Activated CD4-positive, alpha-beta memory T cell treated with anti-CD3 and anti-CD28 coated beads for 36 hours (primary cell): ENCODE measurements around the gene SSR2. TPM values are rescaled to one million over a fixed set of nuclear protein-coding genes. Genes with fewer than 3 reads are reported as not detected.
"Not testable (repeated sequence)": the region's sequence is repeated elsewhere in the genome, so short reads cannot be mapped to it uniquely, and the experiment has no call there.

Experiments used
- CTCF ChIA-PET: fragments of 350-600 bp; sonication (Branson Sonifier 250); formaldehyde crosslinking; loops from one replicate; lab custom pipeline; 2021; ENCODE audit warnings: antibody characterized with exemption, inconsistent platforms; lab: Charles Lee
- POLR2A ChIA-PET: fragments of 350-600 bp; sonication (Branson Sonifier 250); formaldehyde crosslinking; loops from one replicate; lab custom pipeline; 2021; ENCODE audit warnings: antibody characterized with exemption; lab: Charles Lee
- DNase-seq: peaks from one replicate; pipeline ENCODE4 v3.0.0-alpha.2; 2020
- H3K27ac Mint-ChIP-seq: one replicate; pipeline ENCODE4 v1.8.0; 2021; ENCODE audit warnings: mixed read lengths
- H3K27me3 Mint-ChIP-seq: one replicate; pipeline ENCODE4 v1.8.0; 2021; ENCODE audit warnings: mixed read lengths
- H3K36me3 Mint-ChIP-seq: one replicate; pipeline ENCODE4 v1.8.0; 2021; ENCODE audit warnings: mixed read lengths
- H3K4me1 Mint-ChIP-seq: one replicate; pipeline ENCODE4 v1.8.0; 2021; ENCODE audit warnings: low read depth, mixed read lengths
- H3K4me3 Mint-ChIP-seq: one replicate; pipeline ENCODE4 v1.8.0; 2021; ENCODE audit warnings: mild to moderate bottlenecking, mixed read lengths
- H3K9me3 Mint-ChIP-seq: one replicate; pipeline ENCODE4 v1.8.0; 2021; ENCODE audit warnings: mixed read lengths
- intact Hi-C: fragments of 100-400 bp; cut with micrococcal nuclease; formaldehyde crosslinking; loops from one replicate; pipeline ENCODE4 v1.15.1; 2023
- total RNA-seq, 2 experiments: library from RNA; stranded (reverse); gene quantifications; one replicate each; pipeline ENCODE4 v1.2.3, GENCODE V29; 2021

Gene SSR2
- total RNA-seq, 2 experiments from 2014 or later = 171 to 175 TPM

DNA sequence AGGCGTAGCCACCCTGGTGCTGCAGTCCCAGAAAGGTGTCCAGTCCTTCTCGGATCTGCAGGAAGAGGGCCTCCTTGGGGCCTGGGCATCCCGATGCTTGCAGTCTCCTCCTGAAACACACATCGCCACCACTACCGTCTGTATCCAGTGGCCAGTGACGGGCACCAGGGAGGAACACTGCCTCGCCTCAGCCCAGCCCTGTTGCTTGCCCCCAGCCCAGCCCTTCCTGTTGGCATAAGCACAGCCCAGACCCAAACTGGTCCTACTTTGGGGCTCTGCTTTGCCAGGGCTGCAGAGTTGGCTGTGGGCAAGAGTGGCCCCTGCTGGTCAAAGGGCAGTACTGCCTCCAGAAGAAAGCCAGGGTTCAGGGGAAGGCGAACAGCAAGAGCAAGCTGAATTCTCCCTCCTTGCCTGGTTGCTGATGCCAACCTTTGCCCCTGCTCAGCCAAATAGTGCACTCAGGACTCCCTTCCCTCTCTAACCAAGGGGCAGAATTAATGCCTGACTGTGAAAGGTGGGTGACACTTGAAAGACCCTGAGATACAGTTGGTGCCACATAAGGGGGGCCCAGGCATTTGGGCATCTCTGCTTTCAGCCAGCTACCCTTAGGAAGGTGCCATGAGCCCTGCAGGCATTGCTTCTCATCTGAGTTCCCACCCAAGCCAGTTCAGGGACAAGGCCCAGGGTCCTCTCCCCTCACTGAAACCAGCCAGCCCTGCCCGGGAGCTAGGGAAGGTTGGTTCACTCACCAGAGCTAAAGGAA is 31.3 kb downstream of the SSR2 start:
- peaks cover 6% of the 10 kb centered on the region for H3K4me1 Mint-ChIP-seq
- H3K27me3 Mint-ChIP-seq = no peaks in the 10 kb centered on the region
- no peak overlapping the region for H3K27ac Mint-ChIP-seq
- no peaks in the 10 kb centered on the region for H3K36me3 Mint-ChIP-seq
- intact Hi-C loops = loop anchor here (1.0 to 2.0 kb wide), 3 partner anchors 9 to 51 kb away; no protein-coding TSS in a partner anchor
- ChIA-PET CTCF (interaction anchor here (0.6 to 5.4 kb wide), 34 partner anchors 11 to 243 kb away, joined by 3 to 92 read pairs (median 5); partner anchors contain the start of genes ARHGEF2, GON4L, KHDC4 and RXFP4), POLR2A (interaction anchor here (0.7 to 2.6 kb wide), 4 partner anchors 9 to 55 kb away, joined by 3 to 9 read pairs (median 3); partner anchors contain the start of gene KHDC4)
- no peaks in the 10 kb centered on the region for H3K9me3 Mint-ChIP-seq
- peak; percentile 88 for DNase-seq
- no peak overlapping the region for H3K4me3 Mint-ChIP-seq

DNA sequence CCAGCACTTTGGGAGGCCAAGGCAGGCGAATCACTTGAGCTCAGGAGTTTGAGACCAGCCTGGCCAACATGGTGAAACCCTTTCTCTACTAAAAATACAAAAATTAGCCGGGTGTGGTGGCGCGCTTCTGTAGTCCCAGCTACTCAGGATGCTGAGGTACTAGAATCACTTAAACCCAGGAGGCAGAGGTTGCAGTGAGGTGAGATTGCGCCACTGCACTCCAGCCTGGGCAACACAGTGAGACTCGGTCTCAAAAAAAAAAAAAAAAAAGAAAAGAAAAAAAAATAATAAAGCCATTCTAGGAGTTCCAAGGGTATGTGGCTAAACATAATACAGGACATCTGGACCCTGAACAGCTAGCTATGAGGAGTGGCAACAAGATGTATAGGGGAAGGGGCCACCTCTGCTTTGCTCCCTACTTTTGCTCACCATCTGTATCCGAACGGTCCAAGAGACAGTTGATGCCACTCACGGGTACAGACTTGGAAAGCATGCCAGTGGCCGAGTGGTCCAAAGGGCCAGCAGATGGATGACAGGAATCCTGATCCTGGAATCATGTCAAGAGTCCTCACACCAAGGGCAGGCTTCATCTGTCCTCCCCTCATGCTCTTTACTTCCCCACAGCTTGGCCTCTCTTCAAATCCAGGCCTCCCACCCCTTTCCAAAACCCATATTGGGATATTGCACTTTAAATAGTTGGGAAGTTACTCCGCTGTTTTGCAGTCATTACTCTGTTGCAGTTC is 35.7 kb downstream of the SSR2 start:
- ChIA-PET CTCF (interaction anchor here (1.3 to 9.3 kb wide), 4 partner anchors 18 to 53 kb away, joined by 3 to 77 read pairs (median 20); partner anchors contain the start of gene KHDC4), POLR2A (interaction anchor here (1.0 kb wide), 1 partner anchor 9 kb away, joined by 3 read pairs; no protein-coding TSS in a partner anchor)
- H3K9me3 Mint-ChIP-seq, DNase-seq, H3K27me3 Mint-ChIP-seq, H3K4me3 Mint-ChIP-seq, H3K27ac Mint-ChIP-seq, H3K36me3 Mint-ChIP-seq, intact Hi-C loops: not testable (repeated sequence)
- H3K4me1 Mint-ChIP-seq = peaks cover 36% of the 10 kb centered on the region

DNA sequence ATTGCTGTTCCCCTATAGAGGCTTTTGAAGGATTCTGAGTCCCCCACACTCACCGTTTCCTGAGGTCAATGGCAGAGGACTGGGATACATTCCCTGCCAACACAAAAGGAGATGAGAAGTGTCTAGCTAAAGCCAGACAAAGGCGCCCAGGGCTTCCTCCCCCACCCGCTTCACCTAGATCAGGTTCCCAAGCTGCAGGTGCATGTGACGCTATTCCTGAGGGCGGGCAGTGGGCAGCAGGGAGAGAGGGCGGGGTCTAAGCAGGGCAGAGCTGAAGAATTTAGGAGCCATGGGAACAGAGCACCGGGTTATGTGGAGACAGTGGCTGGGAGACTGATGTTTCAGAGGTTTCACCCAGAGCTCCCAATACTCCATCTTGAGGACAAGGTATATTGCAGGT is 36.4 kb downstream of the SSR2 start:
- Mint-ChIP-seq H3K9me3 (no peaks in the 10 kb centered on the region), H3K27me3 (no peaks in the 10 kb centered on the region), H3K27ac (no peak overlapping the region), H3K4me1 (peaks cover 40% of the 10 kb centered on the region), H3K4me3 (no peak overlapping the region), H3K36me3 (no peaks in the 10 kb centered on the region)
- ChIA-PET POLR2A (interaction anchor here (1.0 kb wide), 1 partner anchor 8 kb away, joined by 3 read pairs; no protein-coding TSS in a partner anchor), CTCF (interaction anchor here (1.5 to 9.3 kb wide), 4 partner anchors 17 to 52 kb away, joined by 5 to 77 read pairs (median 20); partner anchors contain the start of gene KHDC4)
- intact Hi-C loops = no loop called here
- DNase-seq = no peak

DNA sequence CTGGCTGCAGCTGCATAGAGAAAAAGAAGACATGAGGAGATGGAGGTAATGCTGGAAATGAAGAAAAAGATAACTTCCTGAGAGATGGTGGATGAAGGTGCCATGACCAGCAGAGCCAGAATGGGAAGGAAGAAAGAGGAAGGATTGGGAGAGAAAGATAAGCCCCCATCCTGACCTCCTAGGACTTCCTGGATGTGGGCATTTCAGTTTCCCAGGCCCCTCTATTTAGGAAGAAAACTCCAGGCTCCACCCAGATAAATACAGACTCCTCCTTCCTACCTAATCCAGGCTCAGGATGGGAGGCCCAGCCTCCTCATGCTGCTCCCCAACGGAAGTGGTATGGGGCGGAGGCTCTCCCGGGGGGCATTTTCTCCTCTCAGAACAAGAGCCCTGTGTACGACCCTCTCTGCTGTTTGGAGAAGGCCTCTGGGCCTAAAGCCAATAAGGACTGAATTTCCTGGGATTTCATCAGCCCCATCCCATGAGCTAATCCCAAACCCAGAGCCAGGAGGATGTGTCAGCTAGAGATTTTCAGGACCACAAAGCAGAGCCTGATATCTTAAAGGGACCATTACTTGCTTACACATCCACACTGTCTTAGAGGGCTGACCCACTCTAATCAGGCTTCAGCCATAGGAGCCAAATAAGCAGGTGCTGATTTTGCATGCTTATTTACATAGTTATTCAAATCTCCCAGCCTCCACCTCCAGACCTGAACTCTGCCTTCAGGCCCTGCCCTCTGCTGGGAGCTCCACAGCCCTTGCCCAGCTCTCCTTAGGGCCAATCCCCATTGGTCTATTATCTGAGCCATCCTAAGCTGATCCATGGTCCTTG is 37.3 kb downstream of the SSR2 start:
- H3K27me3 Mint-ChIP-seq = no peaks in the 10 kb centered on the region
- no peaks in the 10 kb centered on the region for H3K9me3 Mint-ChIP-seq
- no peak overlapping the region for H3K27ac Mint-ChIP-seq
- H3K4me1 Mint-ChIP-seq = peaks cover 38% of the 10 kb centered on the region
- H3K36me3 Mint-ChIP-seq = no peaks in the 10 kb centered on the region
- POLR2A ChIA-PET = interaction anchor here (1.0 to 2.5 kb wide), 2 partner anchors 7 to 49 kb away, joined by 3 to 9 read pairs; partner anchors contain the start of gene KHDC4
- no peak overlapping the region for H3K4me3 Mint-ChIP-seq
- DNase-seq = no peak
- CTCF ChIA-PET = interaction anchor here (0.6 to 9.3 kb wide), 5 partner anchors 16 to 51 kb away, joined by 3 to 77 read pairs (median 5); partner anchors contain the start of gene KHDC4
- intact Hi-C loops = no loop called here

DNA sequence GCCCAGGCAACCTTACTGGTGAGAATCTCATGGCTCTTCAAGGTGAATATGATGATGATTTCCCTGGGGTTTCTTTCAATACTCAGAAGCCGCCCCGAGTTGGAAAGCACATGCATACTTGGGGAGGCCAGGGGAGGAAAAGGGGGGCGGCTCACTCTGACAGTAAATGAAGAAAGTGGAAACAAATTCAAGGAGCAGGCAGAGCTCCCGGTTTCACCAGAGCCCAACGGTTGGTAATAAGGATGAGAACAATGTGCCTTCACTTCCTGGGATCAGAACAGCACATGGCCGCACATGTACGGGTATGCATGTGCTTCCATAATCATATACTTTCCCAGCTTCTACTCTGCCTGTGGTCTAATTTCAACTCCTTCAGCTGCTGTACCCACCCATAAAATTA is 38.6 kb downstream of the SSR2 start:
- Mint-ChIP-seq H3K4me3 (peak overlapping the region; percentile 96), H3K27ac (peak overlapping the region; percentile 96), H3K27me3 (no peaks in the 10 kb centered on the region), H3K4me1 (peaks cover 38% of the 10 kb centered on the region), H3K9me3 (no peaks in the 10 kb centered on the region), H3K36me3 (peaks cover 10% of the 10 kb centered on the region)
- intact Hi-C loops = no loop called here
- ChIA-PET POLR2A (interaction anchor here (1.1 to 2.5 kb wide), 2 partner anchors 36 to 48 kb away, joined by 3 to 9 read pairs; partner anchors contain the start of gene KHDC4), CTCF (interaction anchor here (0.9 to 9.3 kb wide), 4 partner anchors 15 to 50 kb away, joined by 3 to 77 read pairs (median 20); partner anchors contain the start of gene KHDC4)
- no peak for DNase-seq

DNA sequence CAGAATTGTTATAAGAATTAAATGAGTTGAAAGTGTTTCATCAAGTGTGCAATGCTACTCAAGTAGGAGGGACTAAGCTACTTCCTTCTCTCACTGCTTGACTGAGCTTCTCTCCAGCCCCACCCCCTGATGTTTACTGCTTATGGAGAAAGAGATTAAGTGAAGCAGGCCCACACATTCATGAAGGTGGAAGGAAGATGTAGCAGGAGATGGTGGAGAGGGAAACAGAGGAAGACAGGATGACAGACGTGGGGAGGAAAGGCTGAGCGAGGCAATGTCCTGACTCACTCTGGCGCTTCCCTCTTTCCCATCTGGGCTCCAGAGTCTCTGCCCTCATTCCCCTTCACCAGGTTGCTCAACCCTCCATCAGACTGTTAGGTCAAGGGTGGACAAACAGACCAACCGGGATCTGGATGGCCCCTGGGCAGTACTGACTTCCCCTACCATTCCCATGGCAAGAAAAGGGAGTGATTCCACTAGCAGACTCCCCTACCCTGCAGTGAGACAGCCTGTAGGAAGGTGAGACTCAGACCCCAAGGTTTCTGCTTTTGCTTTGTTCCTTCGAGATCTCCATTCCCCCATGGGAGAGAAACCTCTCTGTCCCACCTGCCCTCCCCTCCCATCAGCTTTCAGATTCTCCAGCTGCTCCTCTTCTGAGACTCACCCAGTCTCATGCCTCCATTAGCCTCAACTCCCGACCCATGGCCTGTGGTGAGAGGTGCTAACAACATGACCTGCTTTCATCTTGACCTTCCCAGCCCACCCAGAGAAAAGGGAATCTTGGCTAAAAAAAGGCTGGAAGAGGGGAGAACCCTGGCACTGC is 39.3 kb downstream of the SSR2 start:
- ChIA-PET POLR2A (interaction anchor here (1.1 to 2.5 kb wide), 3 partner anchors 8 to 47 kb away, joined by 3 to 9 read pairs (median 3); partner anchors contain the start of gene KHDC4), CTCF (interaction anchor here (1.0 to 9.3 kb wide), 6 partner anchors 9 to 85 kb away, joined by 4 to 77 read pairs (median 33); partner anchors contain the start of gene KHDC4)
- Mint-ChIP-seq H3K27me3 (no peaks in the 10 kb centered on the region), H3K4me1 (peaks cover 38% of the 10 kb centered on the region), H3K36me3 (peaks cover 15% of the 10 kb centered on the region), H3K27ac (peak overlapping the region; percentile 96), H3K9me3 (no peaks in the 10 kb centered on the region), H3K4me3 (peak overlapping the region; percentile 96)
- peak; percentile 49 for DNase-seq
- intact Hi-C loops = no loop called here

DNA sequence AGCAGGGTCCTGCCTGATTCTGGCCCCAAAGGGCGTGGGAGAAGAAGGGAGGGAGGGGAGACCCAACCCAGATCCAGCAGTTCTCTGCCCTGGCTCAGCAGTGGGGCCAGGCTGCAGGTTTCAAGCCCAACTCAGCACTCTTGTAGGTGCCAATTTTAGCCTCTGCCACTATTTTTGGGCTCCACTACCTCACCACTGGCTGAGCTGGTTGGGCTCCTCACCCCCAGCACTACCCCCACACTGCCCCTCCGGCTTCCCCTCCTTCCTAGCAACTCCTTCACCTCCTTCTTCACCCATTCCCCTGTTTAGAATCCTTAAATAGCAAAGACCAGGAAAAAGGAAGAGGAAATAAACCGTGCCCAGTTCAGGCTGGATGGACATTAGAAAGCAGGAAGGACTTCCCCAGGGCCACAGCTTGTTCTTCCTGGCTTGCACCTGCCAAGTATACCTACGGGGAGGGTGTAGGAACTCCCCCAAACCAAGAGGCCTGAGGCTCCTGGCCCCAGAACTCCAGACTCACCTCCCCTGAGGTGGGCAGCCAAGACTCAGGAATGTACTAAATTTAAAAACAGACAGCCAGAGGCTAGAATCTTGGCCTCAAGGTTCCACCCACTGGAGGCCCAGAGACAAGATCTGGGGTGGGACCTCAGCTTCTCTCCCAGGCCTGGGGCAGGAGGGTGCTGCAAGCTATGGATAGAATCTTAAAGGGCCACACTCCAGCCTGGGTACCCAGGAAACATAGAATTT is 41.0 kb downstream of the SSR2 start:
- no peaks in the 10 kb centered on the region for H3K9me3 Mint-ChIP-seq
- H3K4me1 Mint-ChIP-seq = peaks cover 54% of the 10 kb centered on the region
- ChIA-PET CTCF (interaction anchor here (0.7 to 9.3 kb wide), 6 partner anchors 11 to 64 kb away, joined by 3 to 77 read pairs (median 20); partner anchors contain the start of gene KHDC4), POLR2A (interaction anchor here (1.0 to 5.1 kb wide), 5 partner anchors 10 to 46 kb away, joined by 3 to 44 read pairs (median 24); partner anchors contain the start of gene KHDC4)
- H3K27ac Mint-ChIP-seq = peak overlapping the region; percentile 96
- peak overlapping the region; percentile 96 for H3K4me3 Mint-ChIP-seq
- intact Hi-C loops = loop anchor here (1.0 kb wide), 1 partner anchor 10 kb away; no protein-coding TSS in a partner anchor
- H3K27me3 Mint-ChIP-seq = no peaks in the 10 kb centered on the region
- peaks cover 22% of the 10 kb centered on the region for H3K36me3 Mint-ChIP-seq
- no peak for DNase-seq

DNA sequence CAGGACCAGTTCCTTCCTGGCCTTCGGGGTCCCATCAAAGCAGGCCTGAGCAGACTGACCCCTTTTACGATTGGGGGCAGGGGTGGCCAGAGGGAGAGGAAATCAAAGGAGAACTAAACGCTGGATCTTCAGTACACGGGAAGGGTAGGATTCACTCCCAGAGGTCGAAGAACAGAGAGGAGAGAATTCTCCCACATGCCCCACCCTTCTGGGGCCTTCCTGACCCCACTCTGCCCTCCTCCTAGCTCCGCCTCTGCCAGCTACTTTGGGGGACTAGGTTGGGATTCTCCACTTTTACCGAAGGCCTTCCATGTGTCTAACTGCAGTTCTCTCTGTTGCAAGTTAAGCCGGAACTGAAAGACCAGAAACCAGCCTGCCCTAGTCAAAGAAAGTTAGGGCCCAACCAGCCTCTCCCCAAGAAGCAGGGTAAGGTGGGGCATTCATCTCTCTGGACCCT is 41.8 kb downstream of the SSR2 start:
- Mint-ChIP-seq H3K36me3 (peaks cover 29% of the 10 kb centered on the region), H3K4me3 (peak overlapping the region; percentile 96), H3K27me3 (no peaks in the 10 kb centered on the region), H3K4me1 (peaks cover 62% of the 10 kb centered on the region), H3K9me3 (no peaks in the 10 kb centered on the region), H3K27ac (peak overlapping the region; percentile 96)
- POLR2A ChIA-PET = interaction anchor here (1.0 to 5.1 kb wide), 7 partner anchors 10 to 85 kb away, joined by 3 to 44 read pairs (median 24); partner anchors contain the start of gene KHDC4
- CTCF ChIA-PET = interaction anchor here (1.4 to 9.3 kb wide), 7 partner anchors 11 to 87 kb away, joined by 5 to 77 read pairs (median 29); partner anchors contain the start of gene KHDC4
- intact Hi-C loops = loop anchor here (1.0 kb wide), 1 partner anchor 9 kb away; no protein-coding TSS in a partner anchor
- peak; percentile 35 for DNase-seq

DNA sequence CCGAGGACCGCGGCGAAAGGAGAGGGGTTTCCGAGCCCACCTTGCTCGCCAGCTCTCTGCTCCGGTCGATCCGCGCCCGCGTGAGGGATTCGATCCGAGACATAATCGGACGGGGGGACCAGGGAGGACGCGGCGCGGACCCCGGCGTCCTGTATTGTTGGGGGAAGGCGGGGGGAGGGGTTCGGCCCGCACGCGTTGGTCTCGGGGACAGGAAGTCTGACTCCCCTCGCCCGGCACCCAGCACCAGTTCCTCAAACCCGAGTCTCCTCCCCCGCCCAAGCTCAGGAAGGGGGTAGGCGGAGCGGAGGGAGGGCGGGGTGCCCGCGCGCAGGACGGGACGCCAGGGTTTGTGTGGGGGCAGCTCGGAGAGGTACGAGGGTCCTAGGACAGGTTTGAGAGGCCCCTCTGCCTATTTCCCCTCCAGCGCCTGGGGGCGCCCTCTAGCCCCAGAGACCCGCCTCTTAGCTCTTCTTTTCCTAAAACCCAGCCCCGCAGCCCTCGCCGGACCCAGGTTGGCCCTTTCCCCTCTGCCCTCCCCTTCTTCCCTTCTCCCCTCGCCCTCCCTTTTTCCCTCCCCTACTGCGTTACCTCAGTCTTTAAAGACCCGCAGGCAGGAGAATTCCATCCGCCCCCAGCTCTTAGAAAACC is 42.3 kb downstream of the SSR2 start, which contains the start of gene ARHGEF2:
Gene ARHGEF2, minus strand, starts transcription at position 223 of the 648 bp plus-strand sequence. Its CDS starts 120 bp downstream, at position 103.
- Mint-ChIP-seq H3K36me3 (peaks cover 29% of the 10 kb centered on the region), H3K4me1 (peaks cover 66% of the 10 kb centered on the region), H3K27ac (peak within 1 kb of the TSS; percentile 96), H3K9me3 (no peaks in the 10 kb centered on the region), H3K4me3 (peak within 1 kb of the TSS; percentile 96), H3K27me3 (no peaks in the 10 kb centered on the region)
- intact Hi-C loops = loop anchor here (1.0 kb wide), 1 partner anchor 8 kb away; no protein-coding TSS in a partner anchor
- peak; percentile 88 for DNase-seq
- CTCF ChIA-PET = interaction anchor here (1.4 to 9.3 kb wide), 7 partner anchors 10 to 88 kb away, joined by 5 to 77 read pairs (median 29); partner anchors contain the start of gene KHDC4
- POLR2A ChIA-PET = interaction anchor here (1.0 to 5.1 kb wide), 8 partner anchors 10 to 85 kb away, joined by 3 to 44 read pairs (median 17); partner anchors contain the start of gene KHDC4
